DOHH2 (cell line): ENCODE data around the gene CFAP46.

Experiments
- H3F3A ChIP-seq: fragments of 200-600 bp; sonication (generic), shearing (Covaris generic); 2 replicates; pipeline ENCODE4 v1.6.0; 2016; ENCODE audit warnings: antibody characterized with exemption, mild to moderate bottlenecking; ENCODE audit not compliant: control insufficient read depth, insufficient read depth
- H3K27ac ChIP-seq: fragments of 200-600 bp; sonication (generic); 2 replicates; pipeline ENCODE4 v1.5.1; 2014; ENCODE audit warnings: low read depth, mild to moderate bottlenecking, low read length, moderate library complexity
- H3K27me3 ChIP-seq: fragments of 200-600 bp; sonication (generic); 2 replicates; pipeline ENCODE4 v1.6.1; 2014; ENCODE audit warnings: mild to moderate bottlenecking, low read length, mixed read lengths; ENCODE audit not compliant: control insufficient read depth
- H3K36me3 ChIP-seq: fragments of 200-600 bp; sonication (generic); 2 replicates; pipeline ENCODE4 v1.6.1; 2014; ENCODE audit warnings: mild to moderate bottlenecking, low read length, moderate library complexity, mixed read lengths; ENCODE audit not compliant: control insufficient read depth
- H3K4me1 ChIP-seq: fragments of 200-600 bp; sonication (generic); 2 replicates; pipeline ENCODE4 v1.6.1; 2014; ENCODE audit warnings: mild to moderate bottlenecking, low read length, mixed read lengths; ENCODE audit not compliant: control insufficient read depth
- H3K4me2 ChIP-seq: fragments of 200-600 bp; sonication (generic); 2 replicates; pipeline ENCODE4 v1.6.0; 2014; ENCODE audit warnings: mild to moderate bottlenecking, low read length, moderate library complexity
- H3K4me3 ChIP-seq: fragments of 200-600 bp; sonication (generic); 2 replicates; pipeline ENCODE4 v1.5.1; 2014; ENCODE audit warnings: mild to moderate bottlenecking, low read length, mixed read lengths
- H3K79me2 ChIP-seq: fragments of 200-600 bp; sonication (generic); 2 replicates; pipeline ENCODE4 v1.6.1; 2014; ENCODE audit warnings: mild to moderate bottlenecking, low read length, mixed read lengths; ENCODE audit not compliant: control insufficient read depth
- H3K9me2 ChIP-seq: fragments of 200-600 bp; sonication (generic); replicated peaks from 2 replicates; pipeline ENCODE4 v1.6.1; 2014; ENCODE audit warnings: mild to moderate bottlenecking, low read length, mixed read lengths; ENCODE audit not compliant: control insufficient read depth
- H3K9me3 ChIP-seq: fragments of 200-600 bp; sonication (generic); 2 replicates; pipeline ENCODE4 v1.6.1; 2014; ENCODE audit warnings: antibody characterized with exemption, low read length, mixed read lengths; ENCODE audit not compliant: control insufficient read depth, insufficient read depth
- H4K20me1 ChIP-seq: fragments of 200-600 bp; sonication (generic); 2 replicates; pipeline ENCODE4 v1.6.0; 2014; ENCODE audit warnings: low read depth, mild to moderate bottlenecking, antibody characterized with exemption, low read length, moderate library complexity; ENCODE audit not compliant: control insufficient read depth, insufficient read depth
- CTCF ChIP-seq: fragments of 200-600 bp; sonication (generic); IDR thresholded peaks from one replicate; pipeline ENCODE4 v1.5.1; 2014; ENCODE audit warnings: antibody characterized with exemption, mild to moderate bottlenecking, low read depth, low read length; ENCODE audit not compliant: poor library complexity, severe bottlenecking
- EZH2phosphoT487 ChIP-seq: fragments of 200-600 bp; sonication (generic); IDR thresholded peaks from 2 replicates; pipeline ENCODE4 v1.6.1; 2017; ENCODE audit warnings: borderline replicate concordance, mild to moderate bottlenecking, antibody characterized with exemption, low read length, moderate library complexity, mixed read lengths

The CFAP46 gene

DNA sequence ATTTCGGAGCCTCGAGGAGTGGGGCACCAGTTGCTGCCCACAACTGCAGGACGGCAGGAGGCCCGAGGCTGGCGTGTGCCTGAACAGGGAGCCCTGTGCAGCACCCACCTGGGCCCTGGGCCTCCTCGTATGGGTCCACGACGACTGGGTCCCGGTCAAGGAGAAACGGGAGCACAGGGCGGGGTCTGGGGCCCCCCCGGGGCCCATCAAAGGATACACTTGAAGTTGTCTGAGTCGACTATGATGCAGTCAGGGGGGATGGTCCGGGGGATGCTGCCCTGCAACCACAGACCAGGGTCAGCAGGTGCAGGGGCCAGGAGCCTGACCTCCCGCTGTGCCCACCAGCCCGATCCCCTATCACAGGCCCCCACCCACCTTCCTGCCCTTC lies 127.9 kb downstream of the CFAP46 start:
- Histone ChIP-seq H3K4me2 (no peak overlapping the region), H3K9me3 (peaks cover 20% of the 10 kb centered on the region; the same call in 1 of the 2 replicates), H3K36me3 (no peaks in the 10 kb centered on the region), H3F3A (no peaks in the 10 kb centered on the region), H4K20me1 (no peaks in the 10 kb centered on the region), H3K27ac (no peak overlapping the region), H3K4me3 (no peak overlapping the region), H3K27me3 (no peaks in the 10 kb centered on the region), H3K4me1 (no peaks in the 10 kb centered on the region), H3K9me2 (no peaks in the 10 kb centered on the region), H3K79me2 (no peaks in the 10 kb centered on the region)
- no peak for TF ChIP-seq CTCF
- no peak for TF ChIP-seq EZH2phosphoT487

- TF ChIP-seq CTCF (no peak), EZH2phosphoT487 (no peak)
These were observed 128.6 kb downstream of the CFAP46 start for GRCh38 chr10:132813560-132814468.

DNA sequence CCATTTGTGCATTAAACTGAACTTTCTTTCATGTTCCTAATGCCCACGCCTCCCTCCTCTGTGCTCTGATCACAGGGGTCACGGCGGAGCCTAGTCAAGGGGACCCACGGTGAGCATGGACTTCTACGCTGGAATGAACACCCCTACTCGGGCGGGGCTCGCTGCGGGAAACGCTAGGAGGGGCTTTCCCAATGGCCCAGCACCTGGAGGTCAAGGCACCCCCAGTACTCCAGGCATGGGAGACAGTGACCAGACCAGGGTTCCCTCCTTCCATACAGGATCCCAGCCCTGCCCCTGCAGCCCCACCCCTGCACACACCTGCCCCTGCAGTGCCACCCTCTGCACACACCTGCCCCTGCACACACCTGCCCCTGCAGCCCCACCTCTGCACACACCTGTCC lies 129.4 kb downstream of the CFAP46 start:
- Histone ChIP-seq H3K79me2 (no peaks in the 10 kb centered on the region), H3K27me3 (no peaks in the 10 kb centered on the region), H3K36me3 (no peaks in the 10 kb centered on the region), H3K9me2 (no peaks in the 10 kb centered on the region), H3F3A (no peaks in the 10 kb centered on the region), H3K27ac (no peak overlapping the region), H3K4me1 (no peaks in the 10 kb centered on the region), H4K20me1 (no peaks in the 10 kb centered on the region), H3K4me3 (no peak overlapping the region), H3K4me2 (no peak overlapping the region), H3K9me3 (peaks cover 32% of the 10 kb centered on the region; the same call in 1 of the 2 replicates)
- TF ChIP-seq EZH2phosphoT487 = no peak
- no peak for TF ChIP-seq CTCF

More at GRCh38 chr10:132813560-132814468, 128.6 kb downstream of the CFAP46 start:
- H3K4me2 ChIP-seq = no peak overlapping the region
- H3K79me2 ChIP-seq = no peaks in the 10 kb centered on the region
- no peaks in the 10 kb centered on the region for H3K36me3 ChIP-seq
- H3K4me3 ChIP-seq = no peak overlapping the region
- H3K9me3 ChIP-seq = peaks cover 27% of the 10 kb centered on the region; the same call in 1 of the 2 replicates
- no peaks in the 10 kb centered on the region for H3K4me1 ChIP-seq
- H3K9me2 ChIP-seq = no peaks in the 10 kb centered on the region
- no peaks in the 10 kb centered on the region for H3K27me3 ChIP-seq
- no peaks in the 10 kb centered on the region for H4K20me1 ChIP-seq
- H3K27ac ChIP-seq = no peak overlapping the region
- H3F3A ChIP-seq = no peaks in the 10 kb centered on the region
